Measurements from ENCODE around the gene DISP3. TPM values are rescaled to one million over a fixed set of nuclear protein-coding genes. Genes with fewer than 3 reads are reported as not detected.

DISP3 gene
- total and polyA plus RNA-seq, 2 experiments from 2014 or later: not detected

DNA sequence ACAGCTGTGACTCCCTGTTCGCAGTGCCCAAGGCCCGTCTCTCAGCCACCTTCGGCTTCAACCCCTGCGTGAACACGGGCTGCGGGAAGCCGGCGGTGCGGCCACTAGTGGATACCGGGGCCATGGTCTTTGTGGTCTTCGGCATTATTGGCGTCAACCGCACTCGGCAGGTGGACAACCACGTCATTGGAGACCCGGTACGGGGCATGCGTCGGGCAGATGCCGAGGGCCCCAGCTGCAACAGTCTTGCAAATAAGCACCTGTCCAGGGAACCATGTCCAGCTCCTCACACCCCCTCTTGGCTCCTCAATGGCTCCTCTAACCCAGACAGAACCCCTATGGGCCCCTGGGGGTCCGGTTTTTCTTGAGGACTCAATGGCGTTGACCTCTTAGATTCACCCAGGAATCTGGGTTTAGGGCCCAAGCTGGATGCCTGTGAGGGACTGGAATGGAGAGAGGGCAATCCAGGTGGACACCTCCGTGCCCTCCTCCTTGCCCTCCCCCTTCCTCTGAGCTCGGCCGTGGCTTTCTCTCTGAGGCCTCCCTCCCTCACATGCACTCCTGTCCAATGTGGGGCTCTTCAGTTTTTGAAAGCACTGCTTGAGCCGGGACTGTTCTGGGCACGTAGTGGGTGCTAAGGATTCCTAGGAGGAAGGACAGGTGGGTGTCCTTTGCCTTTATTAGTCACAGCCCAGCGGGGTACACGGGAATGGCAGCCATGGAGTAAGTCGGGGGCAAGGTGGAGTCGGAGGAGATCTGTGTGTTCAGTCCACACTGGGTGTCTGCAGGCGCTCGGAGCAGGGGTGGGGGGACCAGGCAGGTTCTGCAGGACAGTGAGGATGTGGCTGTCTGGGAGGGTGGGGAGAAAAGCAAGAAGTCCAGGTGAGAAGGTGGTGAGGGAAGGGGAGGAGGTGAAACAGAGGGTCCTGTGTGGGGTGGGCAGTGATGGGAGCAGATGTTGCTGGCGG, 51.1 kb downstream of the DISP3 start:
- Histone ChIP-seq H3K27ac (no peak overlapping the region), H4K20me1 (ENCODE audit: insufficient read depth) (no peaks in the 10 kb centered on the region), H3K4me3 (no peak overlapping the region), H3K9ac (no peak overlapping the region), H3K9me3 (ENCODE audit: low read depth) (no peaks in the 10 kb centered on the region), H3K36me3 (ENCODE audit: low read depth) (no peaks in the 10 kb centered on the region), H3K79me2 (ENCODE audit: insufficient read depth) (no peaks in the 10 kb centered on the region), H2AFZ (no peak overlapping the region), H3K9me2 (ENCODE audit: insufficient read depth) (no peaks in the 10 kb centered on the region), H3K4me2 (ENCODE audit: unreplicated experiment) (no peak overlapping the region), H3K4me1 (ENCODE audit: insufficient read depth) (no peaks in the 10 kb centered on the region), H3K27me3 (replicated peaks; ENCODE audit: insufficient read depth) (no peaks in the 10 kb centered on the region), H3F3A (ENCODE audit: insufficient read depth) (no peaks in the 10 kb centered on the region)
- DNase-seq: no peak
- in situ Hi-C loops (cut with MboI): no loop called here
- no peak for TF ChIP-seq EZH2phosphoT487 (IDR thresholded peaks at IDR 0.05; ENCODE audit: insufficient read depth, low read depth)
- 59% methylated on average over 32 to 34 of the region's 34 CpGs for WGBS, 2 experiments (ENCODE audit: low coverage in 1 of 2, low lambda C conversion rate in 2 of 2, missing lambda C conversion rate in 2 of 2)

DNA sequence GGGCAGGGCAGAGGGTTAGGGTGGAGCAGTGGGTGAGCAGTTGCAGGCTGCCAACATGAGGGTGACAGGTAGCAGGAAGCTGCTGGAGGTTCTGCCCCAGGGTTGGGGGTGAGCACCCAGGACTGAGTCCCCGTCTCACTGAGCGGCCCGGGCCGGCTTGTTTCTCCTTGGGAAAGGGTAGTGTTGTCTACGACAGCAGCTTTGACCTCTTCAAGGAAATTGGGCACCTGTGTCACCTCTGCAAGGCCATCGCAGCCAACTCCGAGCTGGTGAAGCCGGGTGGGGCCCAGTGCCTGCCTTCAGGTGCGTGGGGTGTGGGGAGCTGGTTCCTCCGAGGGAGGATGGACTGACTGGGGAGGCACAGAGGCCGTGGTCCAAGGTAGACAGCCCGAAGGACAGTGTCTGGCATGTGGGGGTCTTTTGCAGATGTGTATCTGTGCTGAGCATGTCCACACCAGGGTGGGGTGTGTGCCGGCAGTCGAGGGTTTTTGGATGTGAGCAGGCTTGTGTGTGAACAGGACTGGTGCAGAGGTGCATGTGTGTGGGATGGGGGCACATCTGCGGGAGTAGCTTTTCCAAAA, 51.9 kb downstream of the DISP3 start:
- Histone ChIP-seq H3K27ac (no peak overlapping the region), H3K9me2 (ENCODE audit: insufficient read depth) (no peaks in the 10 kb centered on the region), H3F3A (ENCODE audit: insufficient read depth) (no peaks in the 10 kb centered on the region), H3K4me1 (ENCODE audit: insufficient read depth) (no peaks in the 10 kb centered on the region), H3K9me3 (ENCODE audit: low read depth) (no peaks in the 10 kb centered on the region), H3K79me2 (ENCODE audit: insufficient read depth) (no peaks in the 10 kb centered on the region), H2AFZ (no peak overlapping the region), H3K9ac (no peak overlapping the region), H3K4me3 (no peak overlapping the region), H4K20me1 (ENCODE audit: insufficient read depth) (no peaks in the 10 kb centered on the region), H3K4me2 (ENCODE audit: unreplicated experiment) (no peak overlapping the region), H3K36me3 (ENCODE audit: low read depth) (no peaks in the 10 kb centered on the region), H3K27me3 (replicated peaks; ENCODE audit: insufficient read depth) (no peaks in the 10 kb centered on the region)
- 45 to 53% methylated on average over 15 of the region's 15 CpGs for WGBS, 2 experiments (ENCODE audit: low coverage in 1 of 2, low lambda C conversion rate in 2 of 2, missing lambda C conversion rate in 2 of 2)
- TF ChIP-seq EZH2phosphoT487 (IDR thresholded peaks at IDR 0.05; ENCODE audit: insufficient read depth, low read depth): no peak
- no peak for TF ChIP-seq EZH2 (IDR thresholded peaks at IDR 0.05; ENCODE audit: insufficient read depth, poor library complexity, severe bottlenecking)
- no peak for DNase-seq
- in situ Hi-C loops (cut with MboI): no loop called here

DNA sequence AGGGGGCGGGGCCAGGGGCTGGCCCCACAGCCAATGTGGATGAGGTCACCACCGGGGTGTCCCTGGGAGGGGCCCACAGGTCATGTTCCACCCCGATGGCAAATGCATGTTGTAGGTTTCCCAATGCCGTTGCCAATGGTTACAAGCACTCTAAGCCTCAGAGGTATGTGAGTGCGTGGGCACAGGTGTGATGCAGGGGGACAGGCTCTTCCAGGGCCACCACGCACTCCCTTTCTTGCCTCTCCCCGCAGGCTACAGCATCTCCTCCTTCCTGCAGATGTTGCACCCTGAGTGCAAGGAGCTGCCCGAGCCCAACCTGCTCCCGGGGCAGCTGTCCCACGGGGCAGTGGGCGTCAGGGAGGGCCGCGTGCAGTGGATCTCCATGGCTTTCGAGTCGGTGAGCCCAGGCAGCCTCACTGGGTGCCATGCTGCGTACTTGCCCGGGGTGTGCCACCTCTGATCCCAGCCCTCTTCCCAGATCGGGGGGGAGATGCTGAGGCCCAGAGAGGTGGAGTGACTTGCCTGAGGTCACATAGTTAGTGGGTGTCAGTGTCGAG, 52.4 kb downstream of the DISP3 start:
- Histone ChIP-seq H2AFZ (no peak overlapping the region), H3F3A (ENCODE audit: insufficient read depth) (no peaks in the 10 kb centered on the region), H3K9me2 (ENCODE audit: insufficient read depth) (no peaks in the 10 kb centered on the region), H3K79me2 (ENCODE audit: insufficient read depth) (no peaks in the 10 kb centered on the region), H3K27me3 (replicated peaks; ENCODE audit: insufficient read depth) (no peaks in the 10 kb centered on the region), H3K9ac (no peak overlapping the region), H3K4me2 (ENCODE audit: unreplicated experiment) (no peak overlapping the region), H3K27ac (no peak overlapping the region), H3K36me3 (ENCODE audit: low read depth) (no peaks in the 10 kb centered on the region), H3K4me3 (no peak overlapping the region), H3K4me1 (ENCODE audit: insufficient read depth) (no peaks in the 10 kb centered on the region), H3K9me3 (ENCODE audit: low read depth) (no peaks in the 10 kb centered on the region), H4K20me1 (ENCODE audit: insufficient read depth) (no peaks in the 10 kb centered on the region)
- in situ Hi-C loops (cut with MboI): no loop called here
- TF ChIP-seq EZH2phosphoT487 (IDR thresholded peaks at IDR 0.05; ENCODE audit: insufficient read depth, low read depth) (no peak), EZH2 (IDR thresholded peaks at IDR 0.05; ENCODE audit: insufficient read depth, poor library complexity, severe bottlenecking) (no peak)
- DNase-seq: peak; percentile 6
- WGBS, 2 experiments (ENCODE audit: low coverage in 1 of 2, low lambda C conversion rate in 2 of 2, missing lambda C conversion rate in 2 of 2): 56 to 61% methylated on average over 15 to 19 of the region's 19 CpGs

DNA sequence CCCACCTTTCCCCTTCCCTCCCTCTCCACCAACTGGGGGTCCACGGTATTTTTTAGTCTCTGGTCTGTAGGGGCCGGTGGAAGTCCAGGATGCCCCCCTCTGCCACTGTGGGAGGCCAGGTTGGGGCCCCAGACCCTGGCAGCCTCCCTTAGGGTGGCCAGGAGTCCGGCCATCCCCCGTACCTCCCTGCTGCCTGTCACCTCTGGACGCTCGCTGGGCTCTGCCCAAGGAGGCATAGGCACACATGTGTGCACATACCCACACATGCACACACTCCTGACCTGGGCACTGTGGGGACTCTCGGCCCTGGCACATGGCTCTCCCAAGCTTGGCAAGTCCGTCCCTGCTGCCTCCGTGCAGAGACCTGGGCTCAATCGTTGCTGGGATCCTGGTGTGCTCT, 53.0 kb downstream of the DISP3 start:
- Histone ChIP-seq H3K36me3 (ENCODE audit: low read depth) (no peaks in the 10 kb centered on the region), H3F3A (ENCODE audit: insufficient read depth) (no peaks in the 10 kb centered on the region), H3K79me2 (ENCODE audit: insufficient read depth) (no peaks in the 10 kb centered on the region), H3K4me1 (ENCODE audit: insufficient read depth) (no peaks in the 10 kb centered on the region), H3K9me2 (ENCODE audit: insufficient read depth) (no peaks in the 10 kb centered on the region), H4K20me1 (ENCODE audit: insufficient read depth) (no peaks in the 10 kb centered on the region), H3K9me3 (ENCODE audit: low read depth) (no peaks in the 10 kb centered on the region), H3K9ac (no peak overlapping the region), H2AFZ (no peak overlapping the region), H3K4me3 (no peak overlapping the region), H3K4me2 (ENCODE audit: unreplicated experiment) (no peak overlapping the region), H3K27me3 (replicated peaks; ENCODE audit: insufficient read depth) (no peaks in the 10 kb centered on the region), H3K27ac (no peak overlapping the region)
- 34 to 54% methylated on average over 10 of the region's 10 CpGs for WGBS, 2 experiments (ENCODE audit: low coverage in 1 of 2, low lambda C conversion rate in 2 of 2, missing lambda C conversion rate in 2 of 2)
- TF ChIP-seq EZH2 (IDR thresholded peaks at IDR 0.05; ENCODE audit: insufficient read depth, poor library complexity, severe bottlenecking) (no peak), EZH2phosphoT487 (IDR thresholded peaks at IDR 0.05; ENCODE audit: insufficient read depth, low read depth) (no peak)
- DNase-seq: no peak
- in situ Hi-C loops (cut with MboI): no loop called here

Measured in GM23248 (cell line).